ENCODE data around the gene GDF7. TPM values are rescaled to one million over a fixed set of nuclear protein-coding genes. Genes with fewer than 3 reads are reported as not detected.

The GDF7 gene
- total and polyA plus RNA-seq, 8 donors: 0.15 to 0.42 (median 0.30) TPM

GRCh38 chr2:20650393-20650876 is 16.5 kb upstream of the GDF7 start:
- Histone ChIP-seq H3K27ac (peak overlapping the region; percentile 90 to 96), H3K4me3 (peak overlapping the region; percentile 90 to 94), H3K27me3 (no peaks in the 10 kb centered on the region), H3K9me3 (no peaks in the 10 kb centered on the region), H3K4me1 (peaks cover 18 to 36% of the 10 kb centered on the region in 2 donors), H3K36me3 (peaks cover 0 to 16% of the 10 kb centered on the region in 2 donors)
- DNase-seq (peak in 1 of 4 donors; percentile 80), ATAC-seq (peak; percentile 18)
- intact Hi-C loops (cut with DNase I): no loop called here
- TF ChIP-seq, protein P1, sequence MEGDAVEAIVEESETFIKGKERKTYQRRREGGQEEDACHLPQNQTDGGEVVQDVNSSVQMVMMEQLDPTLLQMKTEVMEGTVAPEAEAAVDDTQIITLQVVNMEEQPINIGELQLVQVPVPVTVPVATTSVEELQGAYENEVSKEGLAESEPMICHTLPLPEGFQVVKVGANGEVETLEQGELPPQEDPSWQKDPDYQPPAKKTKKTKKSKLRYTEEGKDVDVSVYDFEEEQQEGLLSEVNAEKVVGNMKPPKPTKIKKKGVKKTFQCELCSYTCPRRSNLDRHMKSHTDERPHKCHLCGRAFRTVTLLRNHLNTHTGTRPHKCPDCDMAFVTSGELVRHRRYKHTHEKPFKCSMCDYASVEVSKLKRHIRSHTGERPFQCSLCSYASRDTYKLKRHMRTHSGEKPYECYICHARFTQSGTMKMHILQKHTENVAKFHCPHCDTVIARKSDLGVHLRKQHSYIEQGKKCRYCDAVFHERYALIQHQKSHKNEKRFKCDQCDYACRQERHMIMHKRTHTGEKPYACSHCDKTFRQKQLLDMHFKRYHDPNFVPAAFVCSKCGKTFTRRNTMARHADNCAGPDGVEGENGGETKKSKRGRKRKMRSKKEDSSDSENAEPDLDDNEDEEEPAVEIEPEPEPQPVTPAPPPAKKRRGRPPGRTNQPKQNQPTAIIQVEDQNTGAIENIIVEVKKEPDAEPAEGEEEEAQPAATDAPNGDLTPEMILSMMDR (IDR thresholded peaks at IDR 0.05): no peak

DNA sequence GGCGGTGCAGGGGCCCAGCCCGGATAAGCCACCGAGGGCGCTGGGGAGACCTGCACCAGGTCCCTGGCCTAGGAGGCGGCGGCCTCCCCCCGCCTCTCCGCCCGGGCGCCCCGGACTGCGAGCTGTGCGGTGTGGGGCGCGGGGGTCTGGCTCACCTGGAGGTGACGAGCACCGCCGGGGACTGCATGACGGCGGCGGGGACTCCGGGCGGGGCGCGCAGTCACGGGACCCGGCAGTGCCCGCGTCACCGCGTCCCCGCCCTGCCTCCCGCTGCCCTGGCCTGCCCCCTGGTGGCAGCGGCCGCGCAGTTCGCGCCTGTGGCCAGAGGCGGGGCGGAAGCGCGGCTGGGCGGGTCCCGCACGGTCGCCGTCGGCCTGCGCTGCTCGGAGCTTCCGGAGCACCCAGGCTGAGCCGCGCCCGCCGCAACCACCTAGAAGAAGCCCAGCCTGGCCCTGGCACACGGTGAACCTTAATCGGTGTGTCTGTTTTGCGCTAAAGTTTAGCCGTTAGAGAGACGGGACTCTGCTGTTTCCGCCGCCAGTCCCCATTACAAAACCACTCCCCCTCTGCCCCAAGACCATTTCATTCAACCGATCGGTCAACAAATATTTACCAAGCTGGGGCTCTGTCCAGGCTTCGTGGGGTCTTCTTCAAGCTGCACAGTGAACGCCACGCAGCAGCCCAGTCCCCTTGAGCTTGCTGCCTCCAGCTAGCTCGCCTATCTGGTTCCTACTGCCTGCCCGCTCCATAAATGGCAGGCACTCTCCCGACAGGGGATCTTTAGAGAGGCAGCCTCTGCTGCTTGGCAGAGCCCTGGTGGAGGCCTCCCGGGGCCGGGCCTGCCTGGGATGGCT is 15.8 kb upstream of the GDF7 start, which contains the start of gene HS1BP3:
HS1BP3 (minus strand) TSS at position 222 of the 854 bp plus-strand sequence; CDS start at position 187, 35 bp downstream.
- no peaks in the 10 kb centered on the region for H3K9me3 ChIP-seq
- intact Hi-C loops (cut with DNase I): no loop called here
- H3K27ac ChIP-seq: peak within 1 kb of the TSS; percentile 90 to 96
- no peaks in the 10 kb centered on the region for H3K27me3 ChIP-seq
- DNase-seq (peak; percentile 87 to 99 (median 91)), ATAC-seq (peak; percentile 97)
- H3K4me1 ChIP-seq: peaks cover 18 to 36% of the 10 kb centered on the region in 2 donors
- H3K4me3 ChIP-seq: peak within 1 kb of the TSS; percentile 90 to 94
- TF ChIP-seq, protein P1 (IDR thresholded peaks at IDR 0.05): peak; percentile 90 to 100
- H3K36me3 ChIP-seq: peaks cover 0 to 9% of the 10 kb centered on the region in 2 donors

- peak overlapping the region in 1 of 2 donors; percentile 94 for H3K4me3 ChIP-seq
- H3K27me3 ChIP-seq: no peaks in the 10 kb centered on the region
- ATAC-seq: no peak
- TF ChIP-seq, protein P1 (IDR thresholded peaks at IDR 0.05): no peak
- H3K4me1 ChIP-seq: peaks cover 18 to 36% of the 10 kb centered on the region in 2 donors
- H3K9me3 ChIP-seq: no peaks in the 10 kb centered on the region
- peak overlapping the region; percentile 90 to 96 for H3K27ac ChIP-seq
- H3K36me3 ChIP-seq: peaks cover 0 to 3% of the 10 kb centered on the region in 2 donors
- DNase-seq: no peak
- intact Hi-C loops (cut with DNase I): no loop called here
These were observed 15.2 kb upstream of the GDF7 start for GRCh38 chr2:20651731-20652099.

- H3K9me3 ChIP-seq: no peaks in the 10 kb centered on the region
- intact Hi-C loops (cut with DNase I): no loop called here
- H3K36me3 ChIP-seq: no peaks in the 10 kb centered on the region
- H3K27me3 ChIP-seq: no peaks in the 10 kb centered on the region
- no peak overlapping the region for H3K4me3 ChIP-seq
- no peak overlapping the region for H3K27ac ChIP-seq
- ATAC-seq: no peak
- peak in 1 of 4 donors; percentile 20 for DNase-seq
- peaks cover 18 to 36% of the 10 kb centered on the region in 2 donors for H3K4me1 ChIP-seq
- TF ChIP-seq, protein P1 (IDR thresholded peaks at IDR 0.05): no peak
These were observed 14.8 kb upstream of the GDF7 start for GRCh38 chr2:20652141-20652540.

Measured in left lung (tissue), 10 donors.